GM12892 (cell line): Measurements from ENCODE around the gene MKRN2OS.
A peak's percentile ranks its signal among the peaks of the same experiment; 100 is the strongest.
"Not testable (repeated sequence)": the region's sequence is repeated elsewhere in the genome, so short reads cannot be mapped to it uniquely, and the experiment has no call there.

ENCODE experiments used
- DNase-seq: peaks from one replicate; pipeline ENCODE4 v3.0.0; 2011; ENCODE audit not compliant: insufficient read length
- FAIRE-seq: peaks from 2 replicates; lab custom pipeline; 2011; peaks lifted over from hg19 to GRCh38; lab: Jason Lieb, UNC
- POLR2A ChIP-seq: IDR thresholded peaks from 2 replicates; pipeline ENCODE4 v1.6.1; 2011; ENCODE audit warnings: low read depth, low read length, control low read depth
- POLR2AphosphoS5 ChIP-seq: IDR thresholded peaks from 2 replicates; pipeline ENCODE4 v1.6.1; 2011; ENCODE audit warnings: low read depth, low read length, control low read depth
- TAF1 ChIP-seq: IDR thresholded peaks from 2 replicates; pipeline ENCODE4 v1.6.1; 2011; ENCODE audit warnings: low read depth, mild to moderate bottlenecking, control low read depth, low read length, borderline replicate concordance

The MKRN2OS gene

GRCh38 chr3:12559520-12559919, 14.2 kb upstream of the MKRN2OS start:
- TF ChIP-seq POLR2A (no peak), TAF1 (no peak)
- FAIRE-seq = peak; percentile 5
- DNase-seq = no peak

- DNase-seq = no peak
- FAIRE-seq = no peak
- TF ChIP-seq TAF1 (no peak), POLR2A (no peak), POLR2AphosphoS5 (no peak)
Observed at GRCh38 chr3:12558706-12559105, 13.4 kb upstream of the MKRN2OS start.

- DNase-seq = no peak
- TF ChIP-seq POLR2A (no peak), TAF1 (no peak), POLR2AphosphoS5 (no peak)
- peak; percentile 69 for FAIRE-seq
Observed at GRCh38 chr3:12557473-12558100, 12.3 kb upstream of the MKRN2OS start.

- FAIRE-seq = peak; percentile 96
- TF ChIP-seq POLR2A (peak; percentile 97), TAF1 (peak; percentile 91), POLR2AphosphoS5 (peak; percentile 97)
- DNase-seq = peak; percentile 69
Observed at GRCh38 chr3:12556690-12557472, 11.6 kb upstream of the MKRN2OS start, which contains the start of gene MKRN2. TSS of gene MKRN2 (plus strand) at chr3:12557087. CDS start at chr3:12557151, 64 bp downstream.

GRCh38 chr3:12556314-12556689, 11.0 kb upstream of the MKRN2OS start:
- TF ChIP-seq POLR2AphosphoS5 = no peak
- TF ChIP-seq POLR2A = no peak
- no peak for TF ChIP-seq TAF1
- DNase-seq (no peak), FAIRE-seq (no peak)

- no peak for DNase-seq
- FAIRE-seq = peak; percentile 38
- no peak for TF ChIP-seq POLR2AphosphoS5
- TF ChIP-seq TAF1 = peak; percentile 41; the same call in 1 of the 2 replicates
Observed at GRCh38 chr3:12553921-12554391, 8.7 kb upstream of the MKRN2OS start.

GRCh38 chr3:12549971-12550760, 4.9 kb upstream of the MKRN2OS start:
- no peak for FAIRE-seq
- TF ChIP-seq POLR2A = no peak
- TF ChIP-seq POLR2AphosphoS5 = no peak
- no peak for TF ChIP-seq TAF1
- DNase-seq = no peak

- no peak for TF ChIP-seq POLR2A
- TF ChIP-seq TAF1 = no peak
- TF ChIP-seq POLR2AphosphoS5 = no peak
- FAIRE-seq = no peak
- DNase-seq = no peak
Observed at GRCh38 chr3:12544652-12545472, 437 bp downstream of the MKRN2OS start.

GRCh38 chr3:12543497-12543896, 1.8 kb downstream of the MKRN2OS start:
- not testable (repeated sequence) for FAIRE-seq

GRCh38 chr3:12541625-12542024, 3.7 kb downstream of the MKRN2OS start:
- FAIRE-seq = no peak
- DNase-seq = no peak
- TF ChIP-seq TAF1 = no peak
- no peak for TF ChIP-seq POLR2A
- no peak for TF ChIP-seq POLR2AphosphoS5

More at GRCh38 chr3:12543497-12543896, 1.8 kb downstream of the MKRN2OS start:
- DNase-seq = not testable (repeated sequence)

- DNase-seq (no peak), FAIRE-seq (no peak)
- TF ChIP-seq POLR2AphosphoS5 = no peak
- no peak for TF ChIP-seq TAF1
- TF ChIP-seq POLR2A = no peak
Observed at GRCh38 chr3:12536423-12536822, 8.9 kb downstream of the MKRN2OS start.
